Neural crest cell (in vitro differentiated cells): ENCODE results near the gene EGFR. TPM values are rescaled to one million over a fixed set of nuclear protein-coding genes. Genes with fewer than 3 reads are reported as not detected.

Experiments
- DNase-seq: peaks from one replicate; pipeline ENCODE4 v3.0.0; 2021; ENCODE audit warnings: low read depth, mixed read lengths, low spot score
- H3K27ac Mint-ChIP-seq: one replicate; pipeline ENCODE4 v1.8.0; 2021; ENCODE audit warnings: mild to moderate bottlenecking, mixed read lengths; ENCODE audit not compliant: unreplicated experiment
- H3K27me3 Mint-ChIP-seq: 2 replicates; pipeline ENCODE4 v1.8.0; 2021; ENCODE audit warnings: low read depth, mild to moderate bottlenecking, mixed read lengths
- H3K36me3 Mint-ChIP-seq: 2 replicates; pipeline ENCODE4 v1.8.0; 2021; ENCODE audit warnings: low read depth, mild to moderate bottlenecking, mixed read lengths
- H3K4me1 Mint-ChIP-seq: 2 replicates; pipeline ENCODE4 v1.8.0; 2021; ENCODE audit warnings: mixed read lengths
- H3K4me3 Mint-ChIP-seq: one replicate; pipeline ENCODE4 v1.8.0; 2021; ENCODE audit warnings: mild to moderate bottlenecking, mixed read lengths
- H3K9me3 Mint-ChIP-seq: 2 replicates; pipeline ENCODE4 v1.8.0; 2021; ENCODE audit warnings: mixed read lengths
- total RNA-seq: library from RNA; stranded (reverse); gene quantifications from 2 replicates; pipeline ENCODE4 v1.2.1, GENCODE V29; 2021
- TF ChIP-seq, protein P1 (sequence below): fragments of 200-600 bp; sonication (generic); conservative IDR thresholded peaks from 2 replicates; pipeline ENCODE4 v1.5.0; 2021; ENCODE audit warnings: antibody characterized with exemption, mild to moderate bottlenecking

EGFR gene
- total RNA-seq, 1 donor from 2014 or later = 2.3 TPM

GRCh38 chr7:55133630-55134358 is 115.0 kb downstream of the EGFR start:
- no peaks in the 10 kb centered on the region for H3K36me3 Mint-ChIP-seq
- TF ChIP-seq, protein P1, sequence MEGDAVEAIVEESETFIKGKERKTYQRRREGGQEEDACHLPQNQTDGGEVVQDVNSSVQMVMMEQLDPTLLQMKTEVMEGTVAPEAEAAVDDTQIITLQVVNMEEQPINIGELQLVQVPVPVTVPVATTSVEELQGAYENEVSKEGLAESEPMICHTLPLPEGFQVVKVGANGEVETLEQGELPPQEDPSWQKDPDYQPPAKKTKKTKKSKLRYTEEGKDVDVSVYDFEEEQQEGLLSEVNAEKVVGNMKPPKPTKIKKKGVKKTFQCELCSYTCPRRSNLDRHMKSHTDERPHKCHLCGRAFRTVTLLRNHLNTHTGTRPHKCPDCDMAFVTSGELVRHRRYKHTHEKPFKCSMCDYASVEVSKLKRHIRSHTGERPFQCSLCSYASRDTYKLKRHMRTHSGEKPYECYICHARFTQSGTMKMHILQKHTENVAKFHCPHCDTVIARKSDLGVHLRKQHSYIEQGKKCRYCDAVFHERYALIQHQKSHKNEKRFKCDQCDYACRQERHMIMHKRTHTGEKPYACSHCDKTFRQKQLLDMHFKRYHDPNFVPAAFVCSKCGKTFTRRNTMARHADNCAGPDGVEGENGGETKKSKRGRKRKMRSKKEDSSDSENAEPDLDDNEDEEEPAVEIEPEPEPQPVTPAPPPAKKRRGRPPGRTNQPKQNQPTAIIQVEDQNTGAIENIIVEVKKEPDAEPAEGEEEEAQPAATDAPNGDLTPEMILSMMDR = no peak
- peaks cover 2% of the 10 kb centered on the region for H3K9me3 Mint-ChIP-seq
- no peak overlapping the region for H3K4me3 Mint-ChIP-seq
- DNase-seq = no peak
- H3K27ac Mint-ChIP-seq = no peak overlapping the region
- H3K4me1 Mint-ChIP-seq = peaks cover 44% of the 10 kb centered on the region
- H3K27me3 Mint-ChIP-seq = peaks cover 25% of the 10 kb centered on the region

- H3K27ac Mint-ChIP-seq = no peak overlapping the region
Observed at GRCh38 chr7:55134359-55134725, 115.5 kb downstream of the EGFR start.

DNA sequence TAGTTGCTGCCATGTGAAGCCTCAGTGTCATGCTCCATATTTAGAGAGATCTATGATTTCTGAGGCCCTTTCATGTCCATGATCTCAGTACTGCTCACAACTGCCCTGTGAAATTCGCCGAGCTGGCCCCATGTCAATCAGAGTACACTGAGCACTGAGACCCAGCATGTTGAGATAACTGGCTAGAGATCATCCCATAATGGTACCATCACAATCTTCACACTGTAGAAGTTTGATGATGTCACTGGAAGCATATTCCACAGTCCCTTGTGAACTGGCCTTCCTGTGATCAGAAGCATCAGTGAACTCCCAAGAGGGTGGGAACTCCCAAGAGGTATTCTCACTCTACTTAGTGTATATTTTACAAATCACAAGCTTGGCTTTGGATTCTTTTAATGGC is 116.0 kb downstream of the EGFR start:
- Mint-ChIP-seq H3K9me3 (peaks cover 4% of the 10 kb centered on the region), H3K4me1 (peaks cover 34% of the 10 kb centered on the region), H3K36me3 (no peaks in the 10 kb centered on the region), H3K27me3 (peaks cover 20% of the 10 kb centered on the region), H3K27ac (no peak overlapping the region), H3K4me3 (no peak overlapping the region)
- TF ChIP-seq, protein P1 = no peak
- no peak for DNase-seq

More at GRCh38 chr7:55134359-55134725, 115.5 kb downstream of the EGFR start:
- Mint-ChIP-seq H3K36me3 (no peaks in the 10 kb centered on the region), H3K27me3 (peaks cover 20% of the 10 kb centered on the region), H3K4me1 (peaks cover 38% of the 10 kb centered on the region), H3K9me3 (peaks cover 4% of the 10 kb centered on the region), H3K4me3 (no peak overlapping the region)
- no peak for DNase-seq
- TF ChIP-seq, protein P1 = no peak

DNA sequence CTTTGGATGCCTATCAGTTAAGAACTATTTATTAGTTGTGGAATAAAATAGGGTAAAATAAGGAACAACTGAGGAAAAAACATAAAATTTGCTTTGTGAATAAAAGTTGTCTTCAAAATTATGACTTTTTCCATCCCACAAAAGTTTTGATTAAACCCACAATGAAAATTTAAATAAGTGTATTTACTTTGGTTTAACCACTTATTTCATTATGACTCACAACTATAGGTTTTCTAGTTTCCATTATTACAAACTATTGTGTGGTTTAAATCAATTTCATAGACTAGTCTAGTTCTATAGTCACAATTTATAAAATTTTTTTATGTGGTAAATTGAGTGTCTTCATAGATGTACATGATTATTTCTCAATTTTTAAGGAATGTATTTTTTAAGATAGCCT is 116.6 kb downstream of the EGFR start:
- no peak for DNase-seq
- peaks cover 18% of the 10 kb centered on the region for H3K27me3 Mint-ChIP-seq
- H3K4me3 Mint-ChIP-seq = no peak overlapping the region
- no peaks in the 10 kb centered on the region for H3K36me3 Mint-ChIP-seq
- no peak overlapping the region for H3K27ac Mint-ChIP-seq
- peaks cover 27% of the 10 kb centered on the region for H3K4me1 Mint-ChIP-seq
- peaks cover 4% of the 10 kb centered on the region for H3K9me3 Mint-ChIP-seq
- TF ChIP-seq, protein P1 = no peak

- no peak overlapping the region for H3K27ac Mint-ChIP-seq
- no peak for DNase-seq
- H3K9me3 Mint-ChIP-seq = peaks cover 4% of the 10 kb centered on the region
- H3K4me1 Mint-ChIP-seq = peaks cover 3% of the 10 kb centered on the region
- TF ChIP-seq, protein P1 = no peak
- peaks cover 6% of the 10 kb centered on the region for H3K27me3 Mint-ChIP-seq
- no peak overlapping the region for H3K4me3 Mint-ChIP-seq
- no peaks in the 10 kb centered on the region for H3K36me3 Mint-ChIP-seq
Observed at GRCh38 chr7:55138663-55139062, 119.8 kb downstream of the EGFR start.
